ENCODE data around the gene CERKL. TPM values are rescaled to one million over a fixed set of nuclear protein-coding genes. Genes with fewer than 3 reads are reported as not detected.

CERKL gene
- total RNA-seq, 1 donor from 2014 or later, result not detected

GRCh38 chr2:181660181-181660580, 3.3 kb upstream of the CERKL start:
- Histone ChIP-seq H3K9me3 (ENCODE audit: low read depth) (no peaks in the 10 kb centered on the region), H3F3A (ENCODE audit: low read depth) (peaks cover 22% of the 10 kb centered on the region), H3K27ac (no peak overlapping the region), H3K4me2 (no peak overlapping the region), H3K27me3 (peaks cover 81% of the 10 kb centered on the region), H2AFZ (replicated peaks) (no peak overlapping the region), H4K20me1 (ENCODE audit: low read depth) (peaks cover 14% of the 10 kb centered on the region), H3K36me3 (no peaks in the 10 kb centered on the region), H3K4me1 (peaks cover 14% of the 10 kb centered on the region), H3K79me2 (ENCODE audit: low read depth) (no peaks in the 10 kb centered on the region), H3K4me3 (no peak overlapping the region), H3K9ac (no peak overlapping the region)
- Mint-ChIP-seq H3K4me3 (no peak overlapping the region), H3K9me3 (no peaks in the 10 kb centered on the region), H3K27me3 (ENCODE audit: insufficient read depth, low read depth) (peaks cover 37% of the 10 kb centered on the region), H3K4me1 (no peaks in the 10 kb centered on the region), H3K27ac (no peak overlapping the region), H3K36me3 (no peaks in the 10 kb centered on the region)
- no peak for DNase-seq (ENCODE audit: low spot score)
- TF ChIP-seq EZH2 (IDR thresholded peaks at IDR 0.05) (no peak), EZH2phosphoT487 (IDR thresholded peaks at IDR 0.05) (no peak), CTCF (IDR thresholded peaks at IDR 0.05) (no peak)

GRCh38 chr2:181658444-181658843, 1.5 kb upstream of the CERKL start:
- Histone ChIP-seq H3K9me3 (ENCODE audit: low read depth) (no peaks in the 10 kb centered on the region), H3K4me2 (no peak overlapping the region), H3K4me1 (peaks cover 14% of the 10 kb centered on the region), H3K27me3 (peaks cover 98% of the 10 kb centered on the region), H4K20me1 (ENCODE audit: low read depth) (peaks cover 14% of the 10 kb centered on the region), H3F3A (ENCODE audit: low read depth) (peaks cover 22% of the 10 kb centered on the region), H3K27ac (no peak overlapping the region), H3K36me3 (no peaks in the 10 kb centered on the region), H2AFZ (replicated peaks) (no peak overlapping the region), H3K4me3 (no peak overlapping the region), H3K79me2 (ENCODE audit: low read depth) (no peaks in the 10 kb centered on the region), H3K9ac (no peak overlapping the region)
- Mint-ChIP-seq H3K27me3 (ENCODE audit: insufficient read depth, low read depth) (peaks cover 39% of the 10 kb centered on the region), H3K27ac (no peak overlapping the region), H3K9me3 (no peaks in the 10 kb centered on the region), H3K36me3 (no peaks in the 10 kb centered on the region), H3K4me1 (no peaks in the 10 kb centered on the region), H3K4me3 (no peak overlapping the region)
- TF ChIP-seq EZH2phosphoT487 (IDR thresholded peaks at IDR 0.05) (no peak), CTCF (IDR thresholded peaks at IDR 0.05) (no peak), EZH2 (IDR thresholded peaks at IDR 0.05) (peak; percentile 44)
- DNase-seq (ENCODE audit: low spot score), result peak; percentile 51

GRCh38 chr2:181657379-181657778, 474 bp upstream of the CERKL start:
- Histone ChIP-seq H3K9ac (no peak overlapping the region), H3K4me1 (peaks cover 14% of the 10 kb centered on the region), H3K27ac (no peak overlapping the region), H4K20me1 (ENCODE audit: low read depth) (peaks cover 14% of the 10 kb centered on the region), H2AFZ (replicated peaks) (peak overlapping the region; percentile 92), H3K79me2 (ENCODE audit: low read depth) (no peaks in the 10 kb centered on the region), H3K27me3 (peaks cover 100% of the 10 kb centered on the region), H3K4me3 (peak overlapping the region; percentile 66), H3K4me2 (peak overlapping the region; percentile 90), H3K9me3 (ENCODE audit: low read depth) (no peaks in the 10 kb centered on the region), H3F3A (ENCODE audit: low read depth) (peaks cover 22% of the 10 kb centered on the region), H3K36me3 (no peaks in the 10 kb centered on the region)
- H3K9me3 Mint-ChIP-seq, result no peaks in the 10 kb centered on the region
- TF ChIP-seq EZH2 (IDR thresholded peaks at IDR 0.05), result no peak
- no peak for TF ChIP-seq CTCF (IDR thresholded peaks at IDR 0.05)
- no peak for TF ChIP-seq EZH2phosphoT487 (IDR thresholded peaks at IDR 0.05)
- H3K4me1 Mint-ChIP-seq, result no peaks in the 10 kb centered on the region
- no peak overlapping the region for H3K27ac Mint-ChIP-seq
- DNase-seq (ENCODE audit: low spot score), result no peak
- peak overlapping the region; percentile 85 for H3K4me3 Mint-ChIP-seq
- H3K36me3 Mint-ChIP-seq, result no peaks in the 10 kb centered on the region
- peaks cover 39% of the 10 kb centered on the region for H3K27me3 Mint-ChIP-seq (ENCODE audit: insufficient read depth, low read depth)
